B cell (primary cell): ENCODE measurements around the gene NOS1. TPM values are rescaled to one million over a fixed set of nuclear protein-coding genes. Genes with fewer than 3 reads are reported as not detected.
"Not testable (repeated sequence)": the region's sequence is repeated elsewhere in the genome, so short reads cannot be mapped to it uniquely, and the experiment has no call there.

Experiments
- ATAC-seq: fragments of 200-7000 bp; cut with Tn5 transposase; one replicate; pipeline ENCODE4 v1.10.0; 2021; ENCODE audit warnings: low read depth, mild to moderate bottlenecking, moderate number of reproducible peaks, moderate library complexity
- CTCF ChIA-PET: fragments of 350-600 bp; sonication (Branson Sonifier 250); formaldehyde crosslinking; loops from one replicate; lab custom pipeline; 2021; ENCODE audit warnings: antibody characterized with exemption, inconsistent platforms; lab: Charles Lee
- POLR2A ChIA-PET: fragments of 350-600 bp; sonication (Branson Sonifier 250); formaldehyde crosslinking; loops from one replicate; lab custom pipeline; 2021; ENCODE audit warnings: antibody characterized with exemption; lab: Charles Lee
- DNase-seq: peaks from one replicate; pipeline ENCODE4 v3.0.0; 2013
- H2AFZ ChIP-seq: 2 replicates; pipeline ENCODE4 v1.6.1; 2012; ENCODE audit warnings: mild to moderate bottlenecking, low read depth, low read length; ENCODE audit not compliant: insufficient read depth, poor library complexity, severe bottlenecking
- H3K27ac ChIP-seq, 2 donors: 1 replicate in 1 of 2; 2 replicates in 1 of 2; pipeline ENCODE4 v1.5.1; 2012 to 2013; ENCODE audit warnings: low read length in 2 of 2, mild to moderate bottlenecking in 2 of 2, moderate library complexity in 1 of 2
- H3K27me3 ChIP-seq, 4 experiments: fragments of 200-600 bp in 1 of 4; sonication (generic) in 1 of 4; replicated peaks in 1 of 4; 1 replicate in 2 of 4; 2 replicates in 2 of 4; pipeline versions ENCODE4 v1.6.1 to v1.7.0; 2013 to 2016; ENCODE audit warnings: low read length in 3 of 4, mild to moderate bottlenecking in 2 of 4, mixed read lengths in 1 of 4, moderate library complexity in 1 of 4; ENCODE audit not compliant: insufficient read depth in 4 of 4, control insufficient read depth in 3 of 4; ENCODE audit errors: control extremely low read depth in 1 of 4
- H3K36me3 ChIP-seq, 2 experiments: replicated peaks in 1 of 2; 1 replicate in 1 of 2; 2 replicates in 1 of 2; pipeline versions ENCODE4 v1.6.1 to v1.7.1; 2013; ENCODE audit warnings: low read length in 1 of 2; ENCODE audit not compliant: insufficient read depth in 2 of 2, control insufficient read depth in 1 of 2; ENCODE audit errors: control extremely low read depth in 1 of 2, extremely low read depth in 1 of 2
- H3K4me1 ChIP-seq, 2 donors: fragments of 200-600 bp in 1 of 2; sonication (generic) in 1 of 2; 1 replicate in 1 of 2; 2 replicates in 1 of 2; pipeline versions ENCODE4 v1.5.1 to v1.6.1; 2013 to 2017; ENCODE audit warnings: low read length in 2 of 2; ENCODE audit not compliant: control insufficient read depth in 2 of 2, insufficient read depth in 2 of 2
- H3K4me2 ChIP-seq: replicated peaks from 2 replicates; pipeline ENCODE3; 2012; ENCODE audit warnings: mild to moderate bottlenecking, low read depth, low read length; ENCODE audit not compliant: poor library complexity, severe bottlenecking
- H3K4me3 ChIP-seq, 5 experiments: fragments of 200-600 bp in 1 of 5; sonication (generic) in 1 of 5; 1 replicate in 3 of 5; 2 replicates in 2 of 5; pipeline versions ENCODE4 v1.5.1 to v1.7.0; 2011 to 2016; ENCODE audit warnings: low read length in 4 of 5, mild to moderate bottlenecking in 4 of 5, low read depth in 2 of 5, control low read depth in 1 of 5, moderate library complexity in 1 of 5; ENCODE audit not compliant: insufficient read depth in 1 of 5; ENCODE audit errors: control extremely low read depth in 1 of 5, extremely low read depth in 1 of 5
- H3K79me2 ChIP-seq: fragments of 200-600 bp; sonication (generic); one replicate; pipeline ENCODE4 v1.6.0; 2016; ENCODE audit warnings: low read length; ENCODE audit not compliant: control insufficient read depth, insufficient read depth
- H3K9ac ChIP-seq: fragments of 200-600 bp; sonication (generic); 2 replicates; pipeline ENCODE4 v1.6.1; 2017; ENCODE audit warnings: mild to moderate bottlenecking, low read length, moderate library complexity
- H3K9me3 ChIP-seq, 3 donors: one replicate each; pipeline versions ENCODE4 v1.6.1 to v1.7.1; 2013; ENCODE audit warnings: low read length in 2 of 3; ENCODE audit not compliant: control insufficient read depth in 2 of 3, insufficient read depth in 1 of 3; ENCODE audit errors: control extremely low read depth in 1 of 3
- H4K20me1 ChIP-seq: 2 replicates; pipeline ENCODE4 v1.6.0; 2012; ENCODE audit warnings: mild to moderate bottlenecking, low read length; ENCODE audit not compliant: insufficient read depth, control insufficient read depth, poor library complexity, severe bottlenecking
- H3K27ac Mint-ChIP-seq: one replicate; pipeline ENCODE4 v1.8.0; 2021; ENCODE audit warnings: mixed read lengths
- H3K27me3 Mint-ChIP-seq: one replicate; pipeline ENCODE4 v1.8.0; 2021; ENCODE audit warnings: mixed read lengths
- H3K4me1 Mint-ChIP-seq: one replicate; pipeline ENCODE4 v1.8.0; 2021; ENCODE audit warnings: mixed read lengths
- H3K4me3 Mint-ChIP-seq: one replicate; pipeline ENCODE4 v1.8.0; 2021; ENCODE audit warnings: mixed read lengths
- H3K9me3 Mint-ChIP-seq: one replicate; pipeline ENCODE4 v1.8.0; 2022; ENCODE audit warnings: mixed read lengths; ENCODE audit not compliant: insufficient read depth
- CTCF ChIP-seq: fragments of 200-600 bp; IDR thresholded peaks from one replicate; pipeline ENCODE4 v1.8.0; 2022; ENCODE audit warnings: antibody characterized with exemption, mild to moderate bottlenecking
- EZH2 ChIP-seq: IDR thresholded peaks from 2 replicates; pipeline ENCODE4 v1.6.1; 2012; ENCODE audit warnings: borderline replicate concordance, low read depth, mild to moderate bottlenecking, moderate library complexity, low read length; ENCODE audit not compliant: insufficient read depth, poor library complexity, severe bottlenecking
- WGBS: methylation state at CpG from one replicate; pipeline ENCODE4 v1.1.5; 2013; ENCODE audit warnings: missing lambda C conversion rate; ENCODE audit not compliant: insufficient coverage; 5-methylcytosine and 5-hydroxymethylcytosine counted together
- intact Hi-C: fragments of 100-400 bp; cut with micrococcal nuclease; formaldehyde crosslinking; loops from one replicate; pipeline ENCODE4 v1.10.0; 2022
- polyA plus RNA-seq: library from polyadenylated mRNA; depleted of rRNA; stranded (reverse); fragments of >200 nt; gene quantifications from 2 replicates; pipeline ENCODE4 v1.2.3, GENCODE V29; 2012
- total RNA-seq, 2 donors: library from RNA; stranded (reverse); fragments of 120-200 nt in 1 of 2; gene quantifications; 1 replicate in 1 of 2; 2 replicates in 1 of 2; pipeline versions ENCODE4 v1.2.3 to v1.2.4, GENCODE V29; 2013 to 2022

The NOS1 gene
- total and polyA plus RNA-seq, 2 donors (not counting 1 experiment from before 2014, with no cell fraction given) = not detected

- Mint-ChIP-seq H3K27me3 (peaks cover 23% of the 10 kb centered on the region), H3K9me3 (no peaks in the 10 kb centered on the region), H3K27ac (no peak overlapping the region), H3K4me3 (no peak overlapping the region), H3K4me1 (peaks cover 14% of the 10 kb centered on the region)
- ChIA-PET POLR2A (no interaction called here), CTCF (no interaction called here)
- intact Hi-C loops = loop anchor here (5.0 kb wide), 1 partner anchor 1043 kb away; no protein-coding TSS in a partner anchor
- ATAC-seq = no peak
- Histone ChIP-seq H3K4me1 (peaks cover 9 to 15% of the 10 kb centered on the region in 2 donors), H3K36me3 (no peaks in the 10 kb centered on the region), H3K27ac (no peak overlapping the region), H3K27me3 (peaks cover 0 to 18% (median 10%) of the 10 kb centered on the region in 4 experiments), H2AFZ (no peak overlapping the region), H3K9me3 (no peaks in the 10 kb centered on the region), H3K79me2 (peaks cover 26% of the 10 kb centered on the region), H3K9ac (no peak overlapping the region), H3K4me2 (no peak overlapping the region), H4K20me1 (peaks cover 6% of the 10 kb centered on the region), H3K4me3 (no peak overlapping the region)
- TF ChIP-seq EZH2 = no peak
- no peak for TF ChIP-seq CTCF
- 100% methylated on average over 2 of the region's 3 CpGs for WGBS
- DNase-seq = no peak
These were observed 167.5 kb downstream of the NOS1 start for GRCh38 chr12:117193903-117194302.

- WGBS = 89% methylated on average over 6 of the region's 9 CpGs
These were observed 168.8 kb downstream of the NOS1 start for GRCh38 chr12:117192581-117192980.

More at GRCh38 chr12:117192581-117192980, 168.8 kb downstream of the NOS1 start:
- peaks cover 35% of the 10 kb centered on the region for H3K79me2 ChIP-seq
- POLR2A ChIA-PET, CTCF ChIA-PET, H3K36me3 ChIP-seq, H3K9me3 Mint-ChIP-seq, H3K9me3 ChIP-seq, H3K27ac Mint-ChIP-seq, H3K4me3 ChIP-seq, H3K27ac ChIP-seq, H3K4me3 Mint-ChIP-seq, DNase-seq, H3K4me2 ChIP-seq, ATAC-seq, H3K9ac ChIP-seq, H4K20me1 ChIP-seq: not testable (repeated sequence)
- peak overlapping the region; percentile 83 for H2AFZ ChIP-seq
- H3K4me1 ChIP-seq = peaks cover 13 to 18% of the 10 kb centered on the region in 2 donors
- Mint-ChIP-seq H3K27me3 (peaks cover 18% of the 10 kb centered on the region), H3K4me1 (peaks cover 23% of the 10 kb centered on the region)
- intact Hi-C loops = loop anchor here (5.0 kb wide), 1 partner anchor 1045 kb away; no protein-coding TSS in a partner anchor
- peaks cover 0 to 17% (median 8%) of the 10 kb centered on the region in 4 experiments for H3K27me3 ChIP-seq
